ENCODE data around the gene ZNF214. TPM values are rescaled to one million over a fixed set of nuclear protein-coding genes. Genes with fewer than 3 reads are reported as not detected.

ZNF214 gene
- total RNA-seq (ENCODE audit: low replicate concordance), result 6.3 and 7.9 TPM in 2 replicates
- long read RNA-seq, transcript ZNF214-201 (3 exons, 2,681 nt), result major isoform, 10 of 22 reads
- long read RNA-seq, partial matches to known transcripts, result 0 of 22 reads
- long read RNA-seq, other reads (novel, unspliced or antisense), result 12 of 22 reads

DNA sequence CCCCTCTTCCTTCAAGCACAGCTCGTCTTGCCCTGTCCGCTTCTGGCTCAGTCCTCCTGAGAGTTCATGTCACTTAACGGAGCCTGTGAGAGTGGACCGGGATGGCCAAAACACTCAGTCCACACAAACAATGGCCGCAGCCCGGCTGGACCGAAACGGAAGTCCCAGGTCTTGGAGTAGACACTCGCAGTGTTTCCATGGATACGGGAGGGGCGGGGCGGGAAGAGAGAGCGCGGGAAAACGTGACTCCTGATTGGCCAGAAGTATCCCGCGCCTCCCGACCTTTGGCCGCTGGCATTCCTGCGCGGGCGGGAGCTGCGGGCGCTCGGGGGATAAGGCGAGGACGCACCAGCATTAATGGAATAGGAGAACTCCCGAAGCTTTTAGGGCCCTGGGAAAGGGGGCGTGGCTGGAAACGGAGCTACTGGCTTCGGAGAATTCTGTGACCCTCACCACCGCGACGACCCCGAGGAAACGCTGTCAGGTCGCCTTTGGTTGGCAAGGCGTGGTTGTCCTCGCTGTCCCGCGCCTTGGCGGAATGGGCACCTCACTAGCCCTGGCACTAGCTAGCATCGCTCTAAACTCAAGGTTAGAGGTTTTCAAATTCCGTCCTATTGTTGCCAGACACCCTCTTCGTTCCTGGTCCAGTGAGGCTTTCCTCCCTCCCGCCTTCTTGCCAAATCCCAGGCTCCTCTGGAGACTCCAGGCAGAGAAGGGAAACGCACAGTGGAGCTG is at the start of gene ZNF214, which contains the start of gene NLRP14:
Gene ZNF214, minus strand, starts transcription at position 164 of the 735 bp plus-strand sequence. CDS start 17,511 bp downstream, outside the sequence.
Gene NLRP14, plus strand, starts transcription at position 297 of the 735 bp plus-strand sequence. CDS start 18,108 bp downstream, outside the sequence.
- Mint-ChIP-seq H3K27ac (peak within 1 kb of the TSS; percentile 91), H3K4me3 (peak within 1 kb of the TSS; percentile 96)

DNA sequence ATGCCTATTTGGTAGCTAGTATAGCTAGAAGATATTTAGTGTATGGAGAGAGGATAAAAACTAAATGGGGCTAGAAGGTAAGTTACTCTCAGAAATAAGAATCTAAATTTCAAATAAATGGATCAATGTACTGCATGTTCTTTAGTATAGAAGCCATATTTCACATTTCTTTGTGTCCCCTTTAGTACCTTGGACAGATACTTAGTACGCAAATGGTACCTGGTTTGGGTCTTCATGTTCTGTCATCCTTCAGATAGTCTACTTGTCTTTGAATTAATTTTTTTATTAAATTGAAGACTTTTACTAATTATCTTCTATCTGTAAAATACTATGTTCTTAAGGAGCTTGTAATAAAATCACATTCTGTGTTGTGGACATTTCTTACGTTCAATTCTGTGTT is 42.4 kb upstream of the ZNF214 start:
- H3K27ac Mint-ChIP-seq, result no peak overlapping the region
- no peak overlapping the region for H3K4me3 Mint-ChIP-seq
- no peak for TF ChIP-seq CTCF (conservative IDR thresholded peaks at IDR 0.05)
- H3K9me3 Mint-ChIP-seq, result no peaks in the 10 kb centered on the region
- H3K36me3 Mint-ChIP-seq, result no peaks in the 10 kb centered on the region
- peaks cover 5% of the 10 kb centered on the region for H3K27me3 Mint-ChIP-seq
- no peaks in the 10 kb centered on the region for H3K4me1 Mint-ChIP-seq (ENCODE audit: unreplicated experiment)
- no peak for DNase-seq (ENCODE audit: extremely low spot score, unreplicated experiment)

More for the DNA sequence above, at the start of gene ZNF214, which contains the start of gene NLRP14:
- H3K27me3 Mint-ChIP-seq, result peaks cover 7% of the 10 kb centered on the region
- no peak for TF ChIP-seq CTCF (conservative IDR thresholded peaks at IDR 0.05)
- no peaks in the 10 kb centered on the region for H3K36me3 Mint-ChIP-seq
- peaks cover 15% of the 10 kb centered on the region for H3K4me1 Mint-ChIP-seq (ENCODE audit: unreplicated experiment)
- DNase-seq (ENCODE audit: extremely low spot score, unreplicated experiment), result peak; percentile 91
- H3K9me3 Mint-ChIP-seq, result no peaks in the 10 kb centered on the region

GRCh38 chr11:7060868-7061267 is 40.7 kb upstream of the ZNF214 start:
- Mint-ChIP-seq H3K36me3 (no peaks in the 10 kb centered on the region), H3K27me3 (no peaks in the 10 kb centered on the region), H3K4me3 (no peak overlapping the region), H3K4me1 (ENCODE audit: unreplicated experiment) (no peaks in the 10 kb centered on the region), H3K9me3 (no peaks in the 10 kb centered on the region), H3K27ac (no peak overlapping the region)
- no peak for DNase-seq (ENCODE audit: extremely low spot score, unreplicated experiment)
- TF ChIP-seq CTCF (conservative IDR thresholded peaks at IDR 0.05), result no peak

- no peak for TF ChIP-seq CTCF (conservative IDR thresholded peaks at IDR 0.05)
- no peak overlapping the region for H3K27ac Mint-ChIP-seq
Measured at GRCh38 chr11:7057641-7058040, 37.5 kb upstream of the ZNF214 start.

DNA sequence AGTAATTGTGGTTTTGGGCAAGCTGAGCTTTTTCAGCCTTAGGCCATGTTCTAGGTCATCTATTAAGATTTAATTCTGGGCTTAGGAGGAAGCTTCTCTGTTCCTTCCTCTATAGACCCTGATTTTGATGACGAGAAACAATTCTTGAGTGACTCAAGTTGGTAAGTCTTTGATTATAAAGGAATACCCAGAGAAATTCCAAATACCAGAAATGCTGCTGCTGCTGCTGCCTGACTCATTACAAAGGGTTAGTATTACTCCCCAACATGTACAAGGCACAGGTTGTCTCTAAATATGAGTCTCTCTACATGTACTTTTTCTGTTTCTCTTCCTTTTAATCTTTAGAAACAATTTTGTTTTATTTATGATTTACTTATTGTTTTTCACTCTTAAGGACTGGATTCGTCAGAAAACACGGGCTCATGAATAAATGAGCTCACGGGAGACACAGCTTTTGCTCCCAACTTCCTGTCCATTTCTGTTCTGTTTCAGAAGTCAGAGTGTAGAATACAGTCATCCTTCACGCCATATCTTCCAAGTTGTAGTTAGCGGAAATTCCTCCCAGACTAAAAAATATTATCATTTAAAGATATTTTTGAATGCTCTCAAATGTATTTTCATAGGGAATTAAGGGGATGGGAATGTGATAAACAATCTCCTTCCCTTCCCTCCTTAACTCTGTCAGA is 36.8 kb upstream of the ZNF214 start:
- Mint-ChIP-seq H3K27ac (no peak overlapping the region), H3K4me3 (no peak overlapping the region), H3K27me3 (no peaks in the 10 kb centered on the region), H3K9me3 (no peaks in the 10 kb centered on the region), H3K36me3 (no peaks in the 10 kb centered on the region), H3K4me1 (ENCODE audit: unreplicated experiment) (no peaks in the 10 kb centered on the region)
- DNase-seq (ENCODE audit: extremely low spot score, unreplicated experiment), result no peak
- no peak for TF ChIP-seq CTCF (conservative IDR thresholded peaks at IDR 0.05)

More at GRCh38 chr11:7057641-7058040, 37.5 kb upstream of the ZNF214 start:
- no peak for DNase-seq (ENCODE audit: extremely low spot score, unreplicated experiment)
- Mint-ChIP-seq H3K4me1 (ENCODE audit: unreplicated experiment) (no peaks in the 10 kb centered on the region), H3K27me3 (no peaks in the 10 kb centered on the region), H3K4me3 (no peak overlapping the region), H3K9me3 (no peaks in the 10 kb centered on the region), H3K36me3 (no peaks in the 10 kb centered on the region)

Data from type B pancreatic cell (in vitro differentiated cells).